Measurements from ENCODE around the gene DMD. TPM values are rescaled to one million over a fixed set of nuclear protein-coding genes. Genes with fewer than 3 reads are reported as not detected.

Gene DMD
- total and polyA plus RNA-seq, 12 donors = 28.5 to 228 (median 168) TPM

DNA sequence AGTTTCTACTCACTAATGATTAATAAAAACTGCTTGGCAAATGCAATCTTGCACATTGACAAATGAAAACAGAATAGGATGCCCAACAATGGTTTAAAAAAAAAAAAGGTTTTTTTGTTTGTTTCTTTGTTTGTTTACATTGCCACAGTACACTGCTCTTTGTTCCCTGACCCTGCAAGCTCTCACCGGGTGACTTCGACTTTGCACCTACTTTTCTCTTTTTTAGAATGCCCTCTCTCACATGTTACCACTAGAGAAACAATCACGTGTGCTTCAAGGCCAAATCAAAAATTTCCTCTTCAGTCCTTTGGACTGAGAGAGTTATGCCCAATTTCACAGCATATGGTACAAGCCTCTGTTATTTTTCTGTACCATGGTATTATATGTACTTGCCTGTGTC is 101.5 kb downstream of the DMD start:
- H3K4me3 ChIP-seq = no peak overlapping the region
- intact Hi-C loops (cut with DNase I) = no loop called here
- WGBS, 2 donors = 10 to 19% methylated on average over 3 of the region's 3 CpGs
- peak in 1 of 8 donors; percentile 24 for ATAC-seq
- H3K27ac ChIP-seq = no peak overlapping the region
- H3K4me1 ChIP-seq = peaks cover 0 to 3% (median 0%) of the 10 kb centered on the region in 9 donors
- DNase-seq = no peak
- H3K27me3 ChIP-seq = no peaks in the 10 kb centered on the region
- no peaks in the 10 kb centered on the region for H3K9me3 ChIP-seq
- TF ChIP-seq, protein P1, sequence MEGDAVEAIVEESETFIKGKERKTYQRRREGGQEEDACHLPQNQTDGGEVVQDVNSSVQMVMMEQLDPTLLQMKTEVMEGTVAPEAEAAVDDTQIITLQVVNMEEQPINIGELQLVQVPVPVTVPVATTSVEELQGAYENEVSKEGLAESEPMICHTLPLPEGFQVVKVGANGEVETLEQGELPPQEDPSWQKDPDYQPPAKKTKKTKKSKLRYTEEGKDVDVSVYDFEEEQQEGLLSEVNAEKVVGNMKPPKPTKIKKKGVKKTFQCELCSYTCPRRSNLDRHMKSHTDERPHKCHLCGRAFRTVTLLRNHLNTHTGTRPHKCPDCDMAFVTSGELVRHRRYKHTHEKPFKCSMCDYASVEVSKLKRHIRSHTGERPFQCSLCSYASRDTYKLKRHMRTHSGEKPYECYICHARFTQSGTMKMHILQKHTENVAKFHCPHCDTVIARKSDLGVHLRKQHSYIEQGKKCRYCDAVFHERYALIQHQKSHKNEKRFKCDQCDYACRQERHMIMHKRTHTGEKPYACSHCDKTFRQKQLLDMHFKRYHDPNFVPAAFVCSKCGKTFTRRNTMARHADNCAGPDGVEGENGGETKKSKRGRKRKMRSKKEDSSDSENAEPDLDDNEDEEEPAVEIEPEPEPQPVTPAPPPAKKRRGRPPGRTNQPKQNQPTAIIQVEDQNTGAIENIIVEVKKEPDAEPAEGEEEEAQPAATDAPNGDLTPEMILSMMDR (IDR thresholded peaks at IDR 0.05) = no peak
- H3K36me3 ChIP-seq = no peaks in the 10 kb centered on the region

DNA sequence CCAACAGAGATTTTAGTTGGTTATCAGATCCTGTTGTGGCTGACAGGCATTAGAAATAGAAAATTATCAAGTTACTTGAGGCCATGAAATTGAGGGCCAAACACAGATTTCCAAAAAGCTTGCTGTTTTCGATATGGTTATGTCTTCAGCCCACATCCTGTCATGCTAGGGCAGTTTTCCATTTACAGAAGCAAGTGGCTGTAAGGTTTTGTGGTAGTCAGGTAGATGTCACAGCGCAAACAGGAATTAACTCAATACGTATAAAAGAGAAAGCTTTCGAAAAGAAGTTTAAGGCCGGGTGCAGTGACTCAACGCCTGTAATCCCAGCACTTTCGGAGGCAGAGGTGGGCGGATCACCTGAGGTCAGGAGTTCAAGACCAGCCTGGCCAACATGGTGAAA is 104.6 kb downstream of the DMD start:
- Histone ChIP-seq H3K36me3 (no peaks in the 10 kb centered on the region), H3K27me3 (no peaks in the 10 kb centered on the region), H3K27ac (no peak overlapping the region), H3K4me1 (peaks cover 0 to 3% (median 0%) of the 10 kb centered on the region in 9 donors), H3K4me3 (no peak overlapping the region), H3K9me3 (no peaks in the 10 kb centered on the region)
- DNase-seq (no peak), ATAC-seq (no peak)
- intact Hi-C loops (cut with DNase I) = no loop called here
- WGBS, 2 donors = 87 to 95% methylated on average over 8 of the region's 8 CpGs
- TF ChIP-seq, protein P1 (IDR thresholded peaks at IDR 0.05) = no peak

DNA sequence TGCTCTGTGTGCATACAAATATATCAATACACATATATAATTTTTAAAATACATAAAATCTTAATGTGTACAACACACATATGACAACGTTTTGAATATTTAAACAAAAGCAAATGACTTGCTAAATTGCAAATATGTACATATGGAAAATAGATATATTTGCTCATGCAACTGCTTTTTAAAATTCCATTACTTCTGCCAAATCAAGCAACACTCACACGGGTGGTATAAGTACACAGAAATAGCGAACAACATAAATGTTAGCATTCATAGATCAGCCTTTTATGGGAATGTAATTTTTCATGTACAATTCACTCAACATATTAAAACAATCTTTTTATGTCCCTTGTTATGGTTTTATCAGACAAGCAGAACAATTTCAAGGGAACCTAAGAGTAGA is 116.3 kb downstream of the DMD start:
- Histone ChIP-seq H3K4me3 (no peak overlapping the region), H3K36me3 (no peaks in the 10 kb centered on the region), H3K27ac (no peak overlapping the region), H3K9me3 (no peaks in the 10 kb centered on the region), H3K4me1 (no peaks in the 10 kb centered on the region), H3K27me3 (no peaks in the 10 kb centered on the region)
- TF ChIP-seq, protein P1 (IDR thresholded peaks at IDR 0.05) = no peak
- DNase-seq (no peak), ATAC-seq (no peak)
- intact Hi-C loops (cut with DNase I) = no loop called here
- WGBS, 2 donors = 65 to 78% methylated on average over 3 of the region's 3 CpGs

DNA sequence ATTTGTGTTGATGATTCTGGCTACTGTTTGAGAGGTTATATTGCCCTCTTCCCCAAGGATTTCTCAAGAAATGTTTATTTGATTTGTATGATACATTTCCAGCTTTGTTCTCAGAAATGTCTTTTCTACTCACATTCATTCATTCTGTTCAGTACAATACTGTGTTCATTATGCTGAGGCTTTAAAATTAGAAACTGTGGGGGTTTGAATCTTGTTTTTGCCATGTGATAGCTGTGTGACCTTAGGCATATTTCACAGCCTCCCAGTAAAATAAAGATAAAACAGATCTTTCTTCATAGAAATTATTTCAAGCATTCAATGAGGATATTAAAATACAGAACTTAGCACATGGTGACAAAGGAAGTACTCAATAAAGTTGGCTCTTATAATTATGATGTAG is 123.9 kb downstream of the DMD start:
- DNase-seq (no peak), ATAC-seq (no peak)
- no peaks in the 10 kb centered on the region for H3K9me3 ChIP-seq
- H3K27me3 ChIP-seq = no peaks in the 10 kb centered on the region
- intact Hi-C loops (cut with DNase I) = no loop called here
- no peak overlapping the region for H3K4me3 ChIP-seq
- no peaks in the 10 kb centered on the region for H3K36me3 ChIP-seq
- TF ChIP-seq, protein P1 (IDR thresholded peaks at IDR 0.05) = no peak
- H3K27ac ChIP-seq = no peak overlapping the region
- peaks cover 0 to 26% (median 2%) of the 10 kb centered on the region in 9 donors for H3K4me1 ChIP-seq
